Testis (tissue), 2 donors: ENCODE results near the gene TRPV6.

Source experiments
- POLR2A ChIP-seq: fragments of 450-650 bp; IDR thresholded peaks from one replicate; pipeline ENCODE4 v1.6.1; 2017; ENCODE audit warnings: antibody characterized with exemption, mild to moderate bottlenecking, moderate library complexity
- TF ChIP-seq, protein P1 (sequence below), 3 experiments: fragments of 450-650 bp in 2 of 3; fragments of 200-600 bp in 1 of 3; sonication (generic) in 1 of 3; IDR thresholded peaks; one replicate each; pipeline ENCODE4 v1.5.1; 2016 to 2019; ENCODE audit warnings: antibody characterized with exemption in 3 of 3, mild to moderate bottlenecking in 2 of 3, moderate library complexity in 1 of 3

- TF ChIP-seq, protein P1, sequence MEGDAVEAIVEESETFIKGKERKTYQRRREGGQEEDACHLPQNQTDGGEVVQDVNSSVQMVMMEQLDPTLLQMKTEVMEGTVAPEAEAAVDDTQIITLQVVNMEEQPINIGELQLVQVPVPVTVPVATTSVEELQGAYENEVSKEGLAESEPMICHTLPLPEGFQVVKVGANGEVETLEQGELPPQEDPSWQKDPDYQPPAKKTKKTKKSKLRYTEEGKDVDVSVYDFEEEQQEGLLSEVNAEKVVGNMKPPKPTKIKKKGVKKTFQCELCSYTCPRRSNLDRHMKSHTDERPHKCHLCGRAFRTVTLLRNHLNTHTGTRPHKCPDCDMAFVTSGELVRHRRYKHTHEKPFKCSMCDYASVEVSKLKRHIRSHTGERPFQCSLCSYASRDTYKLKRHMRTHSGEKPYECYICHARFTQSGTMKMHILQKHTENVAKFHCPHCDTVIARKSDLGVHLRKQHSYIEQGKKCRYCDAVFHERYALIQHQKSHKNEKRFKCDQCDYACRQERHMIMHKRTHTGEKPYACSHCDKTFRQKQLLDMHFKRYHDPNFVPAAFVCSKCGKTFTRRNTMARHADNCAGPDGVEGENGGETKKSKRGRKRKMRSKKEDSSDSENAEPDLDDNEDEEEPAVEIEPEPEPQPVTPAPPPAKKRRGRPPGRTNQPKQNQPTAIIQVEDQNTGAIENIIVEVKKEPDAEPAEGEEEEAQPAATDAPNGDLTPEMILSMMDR (IDR thresholded peaks at IDR 0.05): no peak
- TF ChIP-seq POLR2A: no peak
Measured at GRCh38 chr7:142836426-142836825, 49.1 kb downstream of the TRPV6 start.
